GM23338 (cell line): ENCODE data around the gene GRIA2.

Experiments used
- CREB1 ChIP-seq: fragments of 250-450 bp; sonication (Bioruptor Pico); IDR thresholded peaks from 2 replicates; pipeline ENCODE4 v1.5.0; 2020; ENCODE audit warnings: low read depth, mild to moderate bottlenecking, moderate library complexity
- EZH2 ChIP-seq: fragments of 200-600 bp; sonication (generic); IDR thresholded peaks from one replicate; pipeline ENCODE4 v1.8.0; 2017; ENCODE audit warnings: antibody characterized with exemption, mild to moderate bottlenecking, low read depth; ENCODE audit not compliant: unreplicated experiment
- EZH2phosphoT487 ChIP-seq: fragments of 200-600 bp; sonication (generic); IDR thresholded peaks from one replicate; pipeline ENCODE4 v1.8.1; 2018; ENCODE audit warnings: antibody characterized with exemption; ENCODE audit not compliant: unreplicated experiment
- JUNB ChIP-seq: IDR thresholded peaks from one replicate; pipeline ENCODE4 v1.6.1; 2016; ENCODE audit warnings: antibody characterized with exemption; ENCODE audit not compliant: unreplicated experiment
- NANOG ChIP-seq: IDR thresholded peaks from 2 replicates; pipeline ENCODE4 v1.6.1; 2016; ENCODE audit warnings: antibody characterized with exemption, borderline replicate concordance
- POLR2AphosphoS5 ChIP-seq: IDR thresholded peaks from 2 replicates; pipeline ENCODE4 v1.6.1; 2016; ENCODE audit warnings: antibody characterized with exemption, low read depth
- REST ChIP-seq: IDR thresholded peaks from one replicate; pipeline ENCODE4 v1.6.1; 2018; ENCODE audit warnings: antibody characterized with exemption; ENCODE audit not compliant: unreplicated experiment
- STAT1 ChIP-seq: IDR thresholded peaks from one replicate; pipeline ENCODE4 v1.6.1; 2016; ENCODE audit warnings: antibody characterized with exemption; ENCODE audit not compliant: unreplicated experiment
- ZNF114 ChIP-seq: fragments of 250-450 bp; sonication (Bioruptor Pico); IDR thresholded peaks from 2 replicates; pipeline ENCODE4 v1.5.0; 2020; ENCODE audit warnings: mild to moderate bottlenecking, moderate library complexity
- ZNF331 ChIP-seq: fragments of 250-450 bp; sonication (Bioruptor Pico); IDR thresholded peaks from 2 replicates; pipeline ENCODE4 v1.5.0; 2020; ENCODE audit warnings: low read depth, mild to moderate bottlenecking, moderate library complexity
- TF ChIP-seq, protein P1 (sequence below), 2 experiments: fragments of 200-600 bp in 1 of 2; sonication (generic) in 1 of 2; conservative IDR thresholded peaks; 2 replicates each; pipeline versions ENCODE4 v1.5.1 to v1.6.1; 2016 to 2017; ENCODE audit warnings: antibody characterized with exemption in 2 of 2, low read depth in 2 of 2, mild to moderate bottlenecking in 2 of 2, moderate library complexity in 1 of 2
- TF ChIP-seq, protein P2 (sequence below): fragments of 250-450 bp; sonication (Bioruptor Pico); IDR thresholded peaks from 2 replicates; pipeline ENCODE4 v1.5.0; 2020; ENCODE audit warnings: mild to moderate bottlenecking, moderate library complexity
- TF ChIP-seq, protein P3 (sequence below): IDR thresholded peaks from 2 replicates; pipeline ENCODE4 v1.6.1; 2016; ENCODE audit warnings: antibody characterized with exemption

DNA sequence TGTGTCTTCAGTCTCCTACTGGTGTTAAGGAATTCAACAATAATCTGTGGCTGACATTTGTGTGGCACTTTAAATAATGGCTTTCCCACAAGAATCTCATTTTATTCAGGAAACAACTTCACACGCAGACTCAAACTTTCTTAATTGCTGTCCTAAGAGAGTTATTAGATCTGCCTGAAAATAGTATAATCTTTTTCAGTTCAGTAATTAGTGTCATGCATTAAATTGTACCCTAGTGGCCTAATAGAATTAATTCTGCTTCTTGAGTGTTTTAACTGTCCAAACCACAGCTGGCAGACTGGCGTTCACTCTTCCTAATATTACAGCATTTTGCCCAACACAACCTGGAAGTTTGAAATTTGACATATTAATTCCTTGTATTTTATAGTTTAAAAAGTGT, 107.1 kb downstream of the GRIA2 start:
- TF ChIP-seq, protein P1, sequence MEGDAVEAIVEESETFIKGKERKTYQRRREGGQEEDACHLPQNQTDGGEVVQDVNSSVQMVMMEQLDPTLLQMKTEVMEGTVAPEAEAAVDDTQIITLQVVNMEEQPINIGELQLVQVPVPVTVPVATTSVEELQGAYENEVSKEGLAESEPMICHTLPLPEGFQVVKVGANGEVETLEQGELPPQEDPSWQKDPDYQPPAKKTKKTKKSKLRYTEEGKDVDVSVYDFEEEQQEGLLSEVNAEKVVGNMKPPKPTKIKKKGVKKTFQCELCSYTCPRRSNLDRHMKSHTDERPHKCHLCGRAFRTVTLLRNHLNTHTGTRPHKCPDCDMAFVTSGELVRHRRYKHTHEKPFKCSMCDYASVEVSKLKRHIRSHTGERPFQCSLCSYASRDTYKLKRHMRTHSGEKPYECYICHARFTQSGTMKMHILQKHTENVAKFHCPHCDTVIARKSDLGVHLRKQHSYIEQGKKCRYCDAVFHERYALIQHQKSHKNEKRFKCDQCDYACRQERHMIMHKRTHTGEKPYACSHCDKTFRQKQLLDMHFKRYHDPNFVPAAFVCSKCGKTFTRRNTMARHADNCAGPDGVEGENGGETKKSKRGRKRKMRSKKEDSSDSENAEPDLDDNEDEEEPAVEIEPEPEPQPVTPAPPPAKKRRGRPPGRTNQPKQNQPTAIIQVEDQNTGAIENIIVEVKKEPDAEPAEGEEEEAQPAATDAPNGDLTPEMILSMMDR (conservative IDR thresholded peaks at IDR 0.05; ENCODE audit: low read depth in 2 of 2) = no peak
- no peak for TF ChIP-seq REST
- no peak for TF ChIP-seq EZH2
- no peak for TF ChIP-seq POLR2AphosphoS5
- TF ChIP-seq EZH2phosphoT487 = no peak
- TF ChIP-seq ZNF331 (CRISPR knock-in tag) = no peak
- no peak for TF ChIP-seq CREB1 (CRISPR knock-in tag)
- no peak for TF ChIP-seq JUNB
- TF ChIP-seq, protein P2, sequence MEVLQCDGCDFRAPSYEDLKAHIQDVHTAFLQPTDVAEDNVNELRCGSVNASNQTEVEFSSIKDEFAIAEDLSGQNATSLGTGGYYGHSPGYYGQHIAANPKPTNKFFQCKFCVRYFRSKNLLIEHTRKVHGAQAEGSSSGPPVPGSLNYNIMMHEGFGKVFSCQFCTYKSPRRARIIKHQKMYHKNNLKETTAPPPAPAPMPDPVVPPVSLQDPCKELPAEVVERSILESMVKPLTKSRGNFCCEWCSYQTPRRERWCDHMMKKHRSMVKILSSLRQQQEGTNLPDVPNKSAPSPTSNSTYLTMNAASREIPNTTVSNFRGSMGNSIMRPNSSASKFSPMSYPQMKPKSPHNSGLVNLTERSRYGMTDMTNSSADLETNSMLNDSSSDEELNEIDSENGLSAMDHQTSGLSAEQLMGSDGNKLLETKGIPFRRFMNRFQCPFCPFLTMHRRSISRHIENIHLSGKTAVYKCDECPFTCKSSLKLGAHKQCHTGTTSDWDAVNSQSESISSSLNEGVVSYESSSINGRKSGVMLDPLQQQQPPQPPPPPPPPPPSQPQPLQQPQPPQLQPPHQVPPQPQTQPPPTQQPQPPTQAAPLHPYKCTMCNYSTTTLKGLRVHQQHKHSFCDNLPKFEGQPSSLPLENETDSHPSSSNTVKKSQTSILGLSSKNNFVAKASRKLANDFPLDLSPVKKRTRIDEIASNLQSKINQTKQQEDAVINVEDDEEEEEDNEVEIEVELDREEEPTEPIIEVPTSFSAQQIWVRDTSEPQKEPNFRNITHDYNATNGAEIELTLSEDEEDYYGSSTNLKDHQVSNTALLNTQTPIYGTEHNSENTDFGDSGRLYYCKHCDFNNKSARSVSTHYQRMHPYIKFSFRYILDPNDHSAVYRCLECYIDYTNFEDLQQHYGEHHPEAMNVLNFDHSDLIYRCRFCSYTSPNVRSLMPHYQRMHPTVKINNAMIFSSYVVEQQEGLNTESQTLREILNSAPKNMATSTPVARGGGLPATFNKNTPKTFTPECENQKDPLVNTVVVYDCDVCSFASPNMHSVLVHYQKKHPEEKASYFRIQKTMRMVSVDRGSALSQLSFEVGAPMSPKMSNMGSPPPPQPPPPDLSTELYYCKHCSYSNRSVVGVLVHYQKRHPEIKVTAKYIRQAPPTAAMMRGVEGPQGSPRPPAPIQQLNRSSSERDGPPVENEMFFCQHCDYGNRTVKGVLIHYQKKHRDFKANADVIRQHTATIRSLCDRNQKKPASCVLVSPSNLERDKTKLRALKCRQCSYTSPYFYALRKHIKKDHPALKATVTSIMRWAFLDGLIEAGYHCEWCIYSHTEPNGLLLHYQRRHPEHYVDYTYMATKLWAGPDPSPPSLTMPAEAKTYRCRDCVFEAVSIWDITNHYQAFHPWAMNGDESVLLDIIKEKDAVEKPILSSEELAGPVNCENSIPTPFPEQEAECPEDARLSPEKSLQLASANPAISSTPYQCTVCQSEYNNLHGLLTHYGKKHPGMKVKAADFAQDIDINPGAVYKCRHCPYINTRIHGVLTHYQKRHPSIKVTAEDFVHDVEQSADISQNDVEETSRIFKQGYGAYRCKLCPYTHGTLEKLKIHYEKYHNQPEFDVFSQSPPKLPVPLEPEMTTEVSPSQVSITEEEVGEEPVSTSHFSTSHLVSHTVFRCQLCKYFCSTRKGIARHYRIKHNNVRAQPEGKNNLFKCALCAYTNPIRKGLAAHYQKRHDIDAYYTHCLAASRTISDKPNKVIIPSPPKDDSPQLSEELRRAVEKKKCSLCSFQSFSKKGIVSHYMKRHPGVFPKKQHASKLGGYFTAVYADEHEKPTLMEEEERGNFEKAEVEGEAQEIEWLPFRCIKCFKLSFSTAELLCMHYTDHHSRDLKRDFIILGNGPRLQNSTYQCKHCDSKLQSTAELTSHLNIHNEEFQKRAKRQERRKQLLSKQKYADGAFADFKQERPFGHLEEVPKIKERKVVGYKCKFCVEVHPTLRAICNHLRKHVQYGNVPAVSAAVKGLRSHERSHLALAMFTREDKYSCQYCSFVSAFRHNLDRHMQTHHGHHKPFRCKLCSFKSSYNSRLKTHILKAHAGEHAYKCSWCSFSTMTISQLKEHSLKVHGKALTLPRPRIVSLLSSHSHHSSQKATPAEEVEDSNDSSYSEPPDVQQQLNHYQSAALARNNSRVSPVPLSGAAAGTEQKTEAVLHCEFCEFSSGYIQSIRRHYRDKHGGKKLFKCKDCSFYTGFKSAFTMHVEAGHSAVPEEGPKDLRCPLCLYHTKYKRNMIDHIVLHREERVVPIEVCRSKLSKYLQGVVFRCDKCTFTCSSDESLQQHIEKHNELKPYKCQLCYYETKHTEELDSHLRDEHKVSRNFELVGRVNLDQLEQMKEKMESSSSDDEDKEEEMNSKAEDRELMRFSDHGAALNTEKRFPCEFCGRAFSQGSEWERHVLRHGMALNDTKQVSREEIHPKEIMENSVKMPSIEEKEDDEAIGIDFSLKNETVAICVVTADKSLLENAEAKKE (CRISPR knock-in tag) = no peak
- TF ChIP-seq, protein P3, sequence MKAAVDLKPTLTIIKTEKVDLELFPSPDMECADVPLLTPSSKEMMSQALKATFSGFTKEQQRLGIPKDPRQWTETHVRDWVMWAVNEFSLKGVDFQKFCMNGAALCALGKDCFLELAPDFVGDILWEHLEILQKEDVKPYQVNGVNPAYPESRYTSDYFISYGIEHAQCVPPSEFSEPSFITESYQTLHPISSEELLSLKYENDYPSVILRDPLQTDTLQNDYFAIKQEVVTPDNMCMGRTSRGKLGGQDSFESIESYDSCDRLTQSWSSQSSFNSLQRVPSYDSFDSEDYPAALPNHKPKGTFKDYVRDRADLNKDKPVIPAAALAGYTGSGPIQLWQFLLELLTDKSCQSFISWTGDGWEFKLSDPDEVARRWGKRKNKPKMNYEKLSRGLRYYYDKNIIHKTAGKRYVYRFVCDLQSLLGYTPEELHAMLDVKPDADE = no peak
- TF ChIP-seq STAT1 = no peak
- TF ChIP-seq NANOG = no peak
- no peak for TF ChIP-seq ZNF114 (CRISPR knock-in tag)
